SJSA1 (cell line): ENCODE results near the gene TEAD4. TPM values are rescaled to one million over a fixed set of nuclear protein-coding genes. Genes with fewer than 3 reads are reported as not detected.
A peak's percentile ranks its signal among the peaks of the same experiment; 100 is the strongest.

ENCODE experiments used
- DNase-seq, 2 experiments: peaks; one replicate each; pipeline ENCODE4 v3.0.0-alpha.2; 2015 to 2020; ENCODE audit warnings: low spot score in 2 of 2, low read depth in 1 of 2
- H3K27ac ChIP-seq: fragments of 250-450 bp; sonication (Bioruptor Pico); 2 replicates; pipeline ENCODE4 v1.5.1; 2020; ENCODE audit warnings: mild to moderate bottlenecking, moderate library complexity
- H3K27me3 ChIP-seq: fragments of 250-450 bp; sonication (Bioruptor Pico); replicated peaks from 2 replicates; pipeline ENCODE4 v1.5.1; 2020; ENCODE audit warnings: mild to moderate bottlenecking, moderate library complexity
- H3K36me3 ChIP-seq: fragments of 250-450 bp; sonication (Bioruptor Pico); 2 replicates; pipeline ENCODE4 v1.5.1; 2020; ENCODE audit warnings: mild to moderate bottlenecking
- H3K4me1 ChIP-seq: fragments of 250-450 bp; sonication (Bioruptor Pico); replicated peaks from 2 replicates; pipeline ENCODE4 v1.6.1; 2021; ENCODE audit warnings: mild to moderate bottlenecking
- H3K4me3 ChIP-seq: fragments of 250-450 bp; sonication (Bioruptor Pico); 2 replicates; pipeline ENCODE4 v1.5.1; 2020; ENCODE audit warnings: mild to moderate bottlenecking
- H3K9me3 ChIP-seq: fragments of 250-450 bp; sonication (Bioruptor Pico); replicated peaks from 2 replicates; pipeline ENCODE4 v1.5.1; 2020; ENCODE audit warnings: mild to moderate bottlenecking
- total RNA-seq: library from RNA; depleted of rRNA; stranded (reverse); fragments of >200 nt; shearing (Covaris generic); gene quantifications from 2 replicates; pipeline ENCODE4 v1.2.3, GENCODE V29; 2014

TEAD4 gene
- total RNA-seq, 1 experiment from 2014 or later = 36.6 TPM

DNA sequence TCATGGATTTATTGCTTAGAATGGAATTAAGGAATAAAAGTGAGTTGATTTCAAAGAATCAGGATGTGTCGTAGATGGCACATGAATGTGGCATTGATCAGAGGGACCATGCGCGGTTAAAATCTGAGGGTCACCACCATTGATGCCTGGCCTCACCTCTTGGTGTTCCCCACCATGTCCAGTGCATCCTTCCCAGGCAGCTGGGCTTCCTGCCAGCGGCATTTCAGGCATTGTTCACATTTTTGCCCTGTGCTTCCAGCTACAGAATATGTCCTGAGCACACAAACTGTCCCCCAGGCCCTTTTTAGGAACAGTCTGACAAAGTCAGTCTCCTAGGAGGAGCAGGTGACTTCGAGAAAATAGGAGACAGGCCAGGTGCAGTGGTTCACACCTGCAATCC lies 76.0 kb downstream of the TEAD4 start:
- no peak for DNase-seq
- no peak overlapping the region for H3K4me3 ChIP-seq
- no peaks in the 10 kb centered on the region for H3K4me1 ChIP-seq
- no peaks in the 10 kb centered on the region for H3K27me3 ChIP-seq
- H3K36me3 ChIP-seq = peaks cover 90% of the 10 kb centered on the region
- H3K27ac ChIP-seq = no peak overlapping the region
- no peaks in the 10 kb centered on the region for H3K9me3 ChIP-seq

DNA sequence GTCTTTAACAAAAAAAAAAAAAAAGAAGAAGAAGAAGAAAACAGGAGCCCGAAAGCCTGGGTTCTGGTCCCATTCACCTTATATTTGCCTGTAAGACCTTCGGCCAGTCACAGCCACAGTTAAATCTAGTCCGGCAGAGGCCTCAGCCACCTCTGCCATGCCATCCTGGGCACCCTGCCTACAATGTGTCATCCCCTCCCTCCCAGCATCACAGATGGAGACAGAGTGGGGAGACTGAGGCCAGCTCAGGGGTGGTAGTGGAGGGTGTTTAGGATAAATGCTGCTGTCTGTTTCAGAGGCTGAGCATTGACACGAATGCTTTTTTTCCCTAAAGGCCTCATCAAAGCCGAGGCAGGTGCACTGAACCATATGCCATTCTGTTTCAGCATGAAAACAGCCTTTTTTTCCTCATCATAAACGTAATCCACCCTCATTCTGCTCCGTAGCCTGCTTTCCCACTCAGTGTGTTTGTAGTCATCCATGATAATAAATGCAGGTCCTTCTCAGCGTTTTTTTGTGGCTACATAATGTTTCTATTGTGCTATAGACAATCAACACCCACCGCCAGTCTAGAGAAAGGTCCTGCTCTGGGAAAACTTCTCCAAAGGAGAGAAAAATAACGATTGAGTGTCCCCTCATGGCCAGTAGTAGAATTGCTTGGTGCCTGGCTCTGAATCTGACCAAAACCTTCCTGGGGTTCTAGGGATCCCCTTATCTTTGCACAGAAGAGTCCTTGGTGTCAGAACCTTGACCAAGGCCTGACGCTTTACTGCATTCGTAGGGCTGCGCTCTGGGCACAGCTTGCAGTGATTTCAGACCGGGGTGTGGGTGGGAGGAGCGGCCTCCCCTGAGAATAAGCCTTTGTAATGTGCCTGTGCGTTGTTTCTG lies 76.9 kb downstream of the TEAD4 start:
- no peak overlapping the region for H3K4me3 ChIP-seq
- no peaks in the 10 kb centered on the region for H3K27me3 ChIP-seq
- H3K36me3 ChIP-seq = peaks cover 90% of the 10 kb centered on the region
- H3K4me1 ChIP-seq = no peaks in the 10 kb centered on the region
- DNase-seq = no peak
- no peak overlapping the region for H3K27ac ChIP-seq
- H3K9me3 ChIP-seq = no peaks in the 10 kb centered on the region

DNA sequence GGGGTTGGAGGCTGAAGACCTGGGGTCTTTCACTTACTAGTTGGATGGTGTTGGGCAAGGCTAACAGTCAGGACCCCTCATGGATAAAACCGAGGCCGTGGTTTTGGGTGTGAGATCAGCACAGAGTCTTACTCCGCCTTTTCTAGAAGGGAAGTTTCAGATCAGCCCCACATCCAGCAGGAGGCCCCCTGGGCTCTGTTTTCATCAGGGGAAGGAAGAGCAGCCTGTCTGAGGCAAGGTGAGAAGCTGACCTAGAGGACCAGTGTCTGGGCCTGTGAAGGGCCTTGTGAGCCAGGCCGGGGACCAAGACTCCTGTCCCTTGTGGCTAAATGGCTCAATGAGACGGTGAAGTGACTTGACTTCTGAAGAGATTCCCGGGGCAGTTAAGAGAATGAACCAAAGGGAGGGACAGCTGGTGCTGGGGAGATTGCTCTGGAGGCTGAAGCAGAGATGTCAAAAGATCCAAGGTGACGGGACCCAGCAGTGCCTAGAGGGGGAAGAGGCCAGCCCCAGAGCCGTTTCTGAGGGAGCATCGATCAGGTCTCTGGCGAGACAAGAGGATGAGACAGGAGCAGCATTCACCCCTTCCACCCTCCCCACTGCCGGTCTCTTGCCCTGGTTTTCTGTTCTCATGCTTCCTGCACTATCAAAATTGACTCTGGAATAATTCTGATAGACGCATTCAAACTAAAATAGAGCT lies 77.9 kb downstream of the TEAD4 start:
- DNase-seq = no peak
- no peaks in the 10 kb centered on the region for H3K4me1 ChIP-seq
- H3K9me3 ChIP-seq = no peaks in the 10 kb centered on the region
- no peak overlapping the region for H3K27ac ChIP-seq
- peaks cover 88% of the 10 kb centered on the region for H3K36me3 ChIP-seq
- H3K27me3 ChIP-seq = no peaks in the 10 kb centered on the region
- H3K4me3 ChIP-seq = no peak overlapping the region

- Histone ChIP-seq H3K27me3 (no peaks in the 10 kb centered on the region), H3K4me1 (no peaks in the 10 kb centered on the region), H3K4me3 (no peak overlapping the region), H3K9me3 (no peaks in the 10 kb centered on the region), H3K36me3 (peaks cover 79% of the 10 kb centered on the region), H3K27ac (no peak overlapping the region)
- DNase-seq = no peak
Measured at GRCh38 chr12:3038166-3038565, 79.0 kb downstream of the TEAD4 start.

GRCh38 chr12:3038926-3039510 lies 79.8 kb downstream of the TEAD4 start:
- Histone ChIP-seq H3K4me1 (no peaks in the 10 kb centered on the region), H3K36me3 (peaks cover 81% of the 10 kb centered on the region), H3K27me3 (no peaks in the 10 kb centered on the region), H3K4me3 (no peak overlapping the region), H3K27ac (no peak overlapping the region), H3K9me3 (no peaks in the 10 kb centered on the region)
- DNase-seq = no peak

GRCh38 chr12:3040026-3040656 lies 80.9 kb downstream of the TEAD4 start:
- no peak overlapping the region for H3K27ac ChIP-seq
- no peak overlapping the region for H3K4me3 ChIP-seq
- peaks cover 74% of the 10 kb centered on the region for H3K36me3 ChIP-seq
- H3K4me1 ChIP-seq = no peaks in the 10 kb centered on the region
- no peaks in the 10 kb centered on the region for H3K9me3 ChIP-seq
- no peak for DNase-seq
- H3K27me3 ChIP-seq = no peaks in the 10 kb centered on the region

DNA sequence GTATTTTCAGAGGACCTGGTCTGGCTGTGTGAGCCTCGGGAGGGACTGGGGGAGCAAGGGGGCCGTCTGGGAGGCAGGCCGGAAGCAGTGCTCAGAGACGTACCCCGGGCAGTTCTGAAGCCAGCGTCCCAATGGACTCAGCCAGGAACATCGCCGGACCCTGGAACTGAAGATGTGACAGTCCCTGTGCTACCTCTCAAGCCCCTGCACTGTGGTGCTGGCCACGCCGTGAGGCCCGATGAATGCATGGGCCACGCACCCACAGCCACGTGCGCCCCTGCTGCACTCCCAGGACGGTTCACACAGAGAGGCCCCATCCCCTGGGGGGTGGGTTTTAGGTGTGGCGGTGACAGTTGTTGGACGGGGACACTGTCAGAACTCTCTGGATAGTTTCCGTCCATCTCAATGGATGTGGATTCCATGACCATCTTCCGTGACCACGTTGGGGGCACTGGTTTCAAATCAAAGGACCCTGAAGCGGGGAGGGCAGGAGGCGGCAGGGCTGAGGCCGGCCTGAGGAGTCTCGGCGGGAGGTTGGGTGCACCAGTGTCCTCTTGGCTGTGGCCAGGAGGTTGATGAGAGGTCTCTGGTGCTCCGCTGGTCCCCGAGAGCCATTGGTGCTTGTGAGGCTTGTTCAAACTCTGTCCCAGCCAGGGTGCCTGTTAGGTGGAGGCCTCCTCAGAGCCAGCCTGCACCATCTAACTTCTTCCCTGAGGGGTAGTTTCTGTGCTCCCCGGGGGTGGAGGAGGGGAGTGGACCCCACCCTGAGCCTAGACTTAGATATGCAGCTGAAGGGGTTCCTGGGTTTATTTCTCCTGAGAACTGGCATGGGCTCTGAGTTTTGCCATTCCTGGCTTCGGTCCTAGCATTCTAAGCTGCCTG lies 81.7 kb downstream of the TEAD4 start:
- H3K27ac ChIP-seq = no peak overlapping the region
- no peaks in the 10 kb centered on the region for H3K4me1 ChIP-seq
- H3K36me3 ChIP-seq = peaks cover 68% of the 10 kb centered on the region
- H3K27me3 ChIP-seq = no peaks in the 10 kb centered on the region
- H3K4me3 ChIP-seq = no peak overlapping the region
- no peaks in the 10 kb centered on the region for H3K9me3 ChIP-seq
- no peak for DNase-seq

GRCh38 chr12:3041558-3042164 lies 82.5 kb downstream of the TEAD4 start:
- no peaks in the 10 kb centered on the region for H3K27me3 ChIP-seq
- H3K27ac ChIP-seq = no peak overlapping the region
- H3K36me3 ChIP-seq = peaks cover 60% of the 10 kb centered on the region
- peak in 1 of 2 experiments; percentile 57 for DNase-seq
- H3K4me3 ChIP-seq = no peak overlapping the region
- H3K9me3 ChIP-seq = no peaks in the 10 kb centered on the region
- H3K4me1 ChIP-seq = 0 out of 2 replicates have a peak, but pooled peaks cover 4% of the 10 kb centered on the region

DNA sequence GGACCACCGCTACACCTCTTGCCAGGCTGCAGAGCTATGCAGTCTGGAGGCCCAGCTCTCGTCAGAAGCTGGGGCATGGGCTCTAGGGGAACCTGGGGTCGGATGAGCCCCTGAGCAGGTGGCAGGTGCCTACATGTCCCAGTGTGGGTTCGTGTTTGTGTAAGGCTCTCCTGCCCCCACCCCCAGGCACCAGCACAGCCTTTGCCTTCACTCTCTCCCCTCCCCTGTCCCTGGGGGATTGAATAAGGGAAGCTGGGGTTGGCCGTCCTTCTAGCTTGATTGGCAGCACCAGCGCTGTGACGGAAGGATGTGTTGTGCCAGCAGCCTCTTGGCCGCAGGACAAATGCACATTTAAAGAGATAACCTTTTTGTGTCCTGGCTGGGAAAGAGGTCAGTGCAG lies 83.2 kb downstream of the TEAD4 start:
- 0 out of 2 replicates have a peak, but pooled peaks cover 4% of the 10 kb centered on the region for H3K4me1 ChIP-seq
- H3K27ac ChIP-seq = no peak overlapping the region
- DNase-seq = no peak
- H3K9me3 ChIP-seq = no peaks in the 10 kb centered on the region
- no peak overlapping the region for H3K4me3 ChIP-seq
- peaks cover 53% of the 10 kb centered on the region for H3K36me3 ChIP-seq
- no peaks in the 10 kb centered on the region for H3K27me3 ChIP-seq

GRCh38 chr12:3042826-3043225 lies 83.6 kb downstream of the TEAD4 start:
- DNase-seq = no peak
- Histone ChIP-seq H3K27ac (no peak overlapping the region), H3K4me1 (0 out of 2 replicates have a peak, but pooled peaks cover 4% of the 10 kb centered on the region), H3K4me3 (no peak overlapping the region), H3K27me3 (no peaks in the 10 kb centered on the region), H3K9me3 (no peaks in the 10 kb centered on the region), H3K36me3 (peaks cover 48% of the 10 kb centered on the region)

DNA sequence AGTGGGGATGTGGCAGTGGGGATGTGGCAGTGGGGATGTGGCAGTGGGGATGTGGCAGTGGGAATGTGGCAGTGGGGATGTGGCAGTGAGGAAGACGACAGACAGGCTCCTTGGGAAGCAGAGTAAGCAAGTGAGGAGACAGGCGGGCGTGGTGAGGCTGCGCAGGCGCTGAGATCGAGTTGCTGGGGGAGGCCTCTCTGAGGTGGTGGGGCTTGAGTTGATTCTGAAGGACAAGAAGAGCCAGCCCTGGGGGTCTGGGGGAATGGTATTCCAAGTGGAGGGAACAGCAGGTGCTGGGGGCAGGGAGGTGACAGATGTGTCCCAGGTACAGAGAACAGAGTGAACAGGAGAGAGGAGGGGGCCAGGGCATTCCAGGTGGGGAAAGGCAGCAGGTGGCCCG lies 84.2 kb downstream of the TEAD4 start:
- Histone ChIP-seq H3K4me3 (no peak overlapping the region), H3K27ac (no peak overlapping the region), H3K27me3 (no peaks in the 10 kb centered on the region), H3K9me3 (no peaks in the 10 kb centered on the region), H3K4me1 (0 out of 2 replicates have a peak, but pooled peaks cover 4% of the 10 kb centered on the region), H3K36me3 (peaks cover 43% of the 10 kb centered on the region)
- DNase-seq = no peak

DNA sequence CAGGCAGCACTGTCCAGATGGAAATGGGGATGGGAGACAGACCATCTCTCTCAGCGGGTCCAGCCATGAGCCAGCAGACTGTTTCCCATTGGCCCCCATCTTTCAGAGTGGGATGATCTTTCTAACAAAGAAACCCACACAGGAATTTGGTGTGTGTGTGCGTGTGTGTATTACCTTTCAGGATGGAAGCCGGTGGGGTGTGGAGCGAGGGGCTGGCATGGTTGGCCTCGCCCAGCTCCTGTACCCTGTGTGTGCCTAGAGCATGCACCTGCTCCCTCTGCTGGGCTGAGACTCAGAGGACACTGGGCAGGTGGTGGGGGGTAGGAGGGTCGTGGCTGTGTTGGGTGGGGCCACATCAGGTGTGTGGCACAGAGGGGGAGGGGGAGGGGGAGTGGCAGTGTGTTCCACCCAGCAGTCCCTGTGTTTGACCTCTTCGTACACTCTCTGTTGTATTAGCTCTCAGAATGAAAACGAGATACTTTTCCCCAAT lies 85.0 kb downstream of the TEAD4 start:
- Histone ChIP-seq H3K27ac (no peak overlapping the region), H3K36me3 (peaks cover 35% of the 10 kb centered on the region), H3K4me3 (no peak overlapping the region), H3K27me3 (no peaks in the 10 kb centered on the region), H3K9me3 (no peaks in the 10 kb centered on the region), H3K4me1 (0 out of 2 replicates have a peak, but pooled peaks cover 4% of the 10 kb centered on the region)
- DNase-seq = no peak
